Measurements from ENCODE around the gene ATF7IP2. TPM values are rescaled to one million over a fixed set of nuclear protein-coding genes. Genes with fewer than 3 reads are reported as not detected.

Gene ATF7IP2
- total RNA-seq, 1 donor from 2014 or later, result 12.3 TPM

DNA sequence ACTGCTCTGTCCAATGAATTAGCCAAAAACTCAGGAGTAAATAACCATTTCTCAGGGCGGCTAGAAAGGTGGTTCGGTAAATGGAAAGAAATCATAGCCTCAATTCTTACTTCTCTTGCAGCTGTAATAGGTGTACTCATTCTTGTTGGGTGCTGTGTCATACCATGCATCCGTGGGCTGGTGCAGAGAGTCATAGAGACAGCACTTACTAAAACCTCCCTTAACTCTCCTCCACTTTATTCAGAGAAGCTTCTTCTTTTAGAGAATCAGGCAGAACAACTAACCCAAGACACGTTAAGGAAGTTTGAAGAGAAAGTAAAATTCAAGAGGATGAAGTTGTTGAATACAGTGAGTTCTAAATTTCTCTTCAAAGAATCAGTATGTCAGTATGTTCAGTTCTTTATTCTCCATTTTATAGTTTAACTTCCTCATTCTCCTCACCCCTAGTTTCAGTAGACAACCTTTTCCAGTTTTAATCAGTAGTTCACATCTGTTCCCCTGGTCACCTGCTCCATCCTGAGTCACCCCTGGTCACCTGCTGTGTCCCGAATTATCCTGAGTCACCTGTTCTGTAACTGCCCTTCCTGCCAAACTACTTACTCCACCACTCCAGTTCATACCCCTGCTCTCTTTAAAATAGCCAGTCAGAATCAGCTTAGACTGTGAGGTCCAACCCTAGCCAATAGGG, 108.6 kb downstream of the ATF7IP2 start:
- intact Hi-C loops (cut with DNase I), result no loop called here
- DNase-seq, result no peak
- Histone ChIP-seq H3K27me3 (no peaks in the 10 kb centered on the region), H3K9me3 (no peaks in the 10 kb centered on the region), H3K4me3 (no peak overlapping the region), H3K4me1 (no peaks in the 10 kb centered on the region), H3K36me3 (no peaks in the 10 kb centered on the region), H3K27ac (no peak overlapping the region)
- TF ChIP-seq CTCF (IDR thresholded peaks at IDR 0.05), result no peak
- ATAC-seq, result peak; percentile 45

GRCh38 chr16:10495031-10495345, 109.1 kb downstream of the ATF7IP2 start:
- H3K36me3 ChIP-seq, result no peaks in the 10 kb centered on the region
- H3K27me3 ChIP-seq, result no peaks in the 10 kb centered on the region
- H3K27ac ChIP-seq, result no peak overlapping the region
- H3K9me3 ChIP-seq, result no peaks in the 10 kb centered on the region
- ATAC-seq (peak; percentile 28), DNase-seq (no peak)
- intact Hi-C loops (cut with DNase I), result no loop called here
- no peak overlapping the region for H3K4me3 ChIP-seq
- H3K4me1 ChIP-seq, result no peaks in the 10 kb centered on the region
- TF ChIP-seq CTCF (IDR thresholded peaks at IDR 0.05), result no peak

DNA sequence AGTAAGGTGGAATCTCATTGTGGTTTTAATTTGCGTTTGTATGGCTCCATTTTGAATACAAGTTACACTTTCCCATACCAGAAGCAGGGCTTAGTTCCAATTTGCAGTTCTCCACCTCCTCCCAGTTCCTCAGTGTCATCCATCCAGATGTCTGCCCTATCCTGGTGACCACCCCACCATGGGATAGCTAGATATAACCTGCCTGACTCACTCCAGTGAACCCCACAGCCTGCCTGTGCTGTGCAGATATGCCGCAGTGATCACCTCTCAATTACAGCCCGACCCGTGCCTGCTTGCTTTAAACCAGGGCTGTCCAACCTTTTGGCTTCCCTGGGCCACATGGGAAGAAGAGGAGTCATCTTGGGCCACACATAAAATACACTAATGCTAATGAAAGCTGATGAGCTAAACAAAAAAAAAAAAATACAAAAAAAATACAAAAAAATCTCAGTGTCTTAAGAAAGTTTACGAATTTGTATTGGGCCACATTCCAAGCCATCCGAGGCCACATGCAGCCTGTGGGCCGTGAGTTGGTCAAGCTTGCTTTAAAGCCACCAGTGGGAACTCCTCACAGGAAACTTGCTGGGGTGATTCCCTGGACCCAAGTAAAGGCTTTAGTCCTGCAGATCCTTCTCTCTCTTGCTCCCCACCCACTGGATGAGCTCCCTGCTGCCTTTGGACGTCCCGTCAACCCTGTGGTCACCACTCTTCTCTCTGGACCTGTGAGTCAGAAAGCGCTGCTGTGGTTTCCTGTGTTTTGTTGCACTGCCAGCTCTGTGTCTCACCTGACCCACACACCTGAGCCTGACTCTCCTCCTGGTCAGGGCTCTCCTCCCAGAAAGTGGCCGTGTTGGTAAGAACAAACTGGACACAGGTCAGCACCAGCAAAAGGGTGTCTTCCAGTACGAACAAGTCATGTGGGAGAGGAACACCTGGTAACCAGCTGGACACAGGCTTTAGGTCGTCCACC, 111.6 kb downstream of the ATF7IP2 start:
- Histone ChIP-seq H3K27ac (no peak overlapping the region), H3K4me1 (no peaks in the 10 kb centered on the region), H3K9me3 (no peaks in the 10 kb centered on the region), H3K27me3 (no peaks in the 10 kb centered on the region), H3K4me3 (no peak overlapping the region), H3K36me3 (no peaks in the 10 kb centered on the region)
- intact Hi-C loops (cut with DNase I), result no loop called here
- TF ChIP-seq CTCF (IDR thresholded peaks at IDR 0.05), result no peak
- DNase-seq (no peak), ATAC-seq (peak; percentile 41)

GRCh38 chr16:10500582-10500981, 114.7 kb downstream of the ATF7IP2 start:
- intact Hi-C loops (cut with DNase I), result no loop called here
- Histone ChIP-seq H3K4me1 (no peaks in the 10 kb centered on the region), H3K27me3 (no peaks in the 10 kb centered on the region), H3K4me3 (no peak overlapping the region), H3K9me3 (no peaks in the 10 kb centered on the region), H3K36me3 (no peaks in the 10 kb centered on the region), H3K27ac (no peak overlapping the region)
- no peak for TF ChIP-seq CTCF (IDR thresholded peaks at IDR 0.05)
- DNase-seq (no peak), ATAC-seq (no peak)

- H3K4me3 ChIP-seq, result no peak overlapping the region
- H3K27ac ChIP-seq, result no peak overlapping the region
- TF ChIP-seq CTCF (IDR thresholded peaks at IDR 0.05), result no peak
- H3K27me3 ChIP-seq, result no peaks in the 10 kb centered on the region
- DNase-seq (no peak), ATAC-seq (peak; percentile 60)
- no peaks in the 10 kb centered on the region for H3K4me1 ChIP-seq
- H3K36me3 ChIP-seq, result no peaks in the 10 kb centered on the region
- intact Hi-C loops (cut with DNase I), result no loop called here
- no peaks in the 10 kb centered on the region for H3K9me3 ChIP-seq
These were observed 115.3 kb downstream of the ATF7IP2 start for GRCh38 chr16:10501016-10501607.

All from upper lobe of right lung (tissue), 1 donor.